AG20443 (cell line): ENCODE measurements around the gene LRRC4C.
"Not testable (repeated sequence)": the region's sequence is repeated elsewhere in the genome, so short reads cannot be mapped to it uniquely, and the experiment has no call there.

ENCODE experiments used
- DNase-seq: peaks from one replicate; pipeline ENCODE4 v3.0.0; 2012; ENCODE audit warnings: low spot score, mixed read lengths

Gene LRRC4C

GRCh38 chr11:41116970-41117369 is 342.5 kb downstream of the LRRC4C start:
- DNase-seq, result no peak

DNA sequence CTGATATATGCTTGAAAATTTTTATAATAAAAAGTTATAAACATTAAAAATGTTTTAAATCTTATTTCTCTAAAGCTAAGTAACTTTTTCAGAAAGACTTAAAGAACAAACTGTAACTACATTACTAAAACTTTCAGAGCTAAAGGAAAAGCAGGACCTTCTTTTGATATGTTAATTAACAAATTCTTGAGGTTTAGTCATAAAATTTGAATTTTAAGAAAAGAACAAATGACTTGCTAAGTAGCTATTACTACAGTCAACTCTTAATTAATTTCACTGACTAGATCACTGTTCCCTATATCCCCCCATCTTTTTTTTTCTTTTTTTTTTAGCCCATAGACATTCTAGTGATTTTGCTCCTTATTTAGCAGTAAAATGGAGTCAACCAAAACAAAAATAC is 344.4 kb downstream of the LRRC4C start:
- DNase-seq, result no peak

DNA sequence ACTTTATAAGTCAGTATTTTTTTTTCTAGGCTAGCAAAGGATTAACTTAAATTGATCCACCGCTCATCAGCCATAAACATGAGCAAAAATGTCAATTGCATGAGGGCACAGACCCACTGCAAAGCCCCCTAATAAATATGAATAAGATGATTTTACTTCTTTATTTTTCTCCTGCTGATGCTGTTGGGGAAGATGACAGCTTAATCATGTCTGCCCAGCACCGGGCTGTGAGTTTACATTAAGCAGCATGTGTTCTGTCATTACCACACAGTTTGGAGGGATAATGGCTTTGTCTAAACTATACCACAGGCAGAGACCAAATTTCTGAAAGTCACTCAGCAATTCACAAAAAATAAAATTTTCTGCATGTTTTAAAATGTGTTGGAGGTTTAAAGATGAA is 346.3 kb downstream of the LRRC4C start:
- DNase-seq, result no peak

DNA sequence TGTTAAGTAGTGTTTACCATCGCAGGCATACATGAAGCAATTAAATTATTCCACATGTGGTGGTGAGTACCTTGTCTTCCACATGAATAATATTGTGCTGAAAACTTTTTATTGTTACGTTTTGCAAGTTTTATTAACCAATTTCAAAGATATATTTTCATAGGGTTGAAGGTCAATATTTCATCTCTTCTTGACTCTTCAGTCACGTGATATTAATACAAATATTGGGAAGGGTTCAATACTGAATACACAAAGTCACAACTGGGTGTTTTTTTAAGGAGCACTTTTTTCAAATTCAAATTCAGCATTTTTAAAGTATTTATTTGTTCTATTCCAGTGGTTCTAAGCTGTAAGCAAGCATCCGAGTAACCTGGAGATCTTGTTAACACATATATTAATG is 348.9 kb downstream of the LRRC4C start:
- no peak for DNase-seq

GRCh38 chr11:41102471-41102870 is 357.0 kb downstream of the LRRC4C start:
- no peak for DNase-seq

DNA sequence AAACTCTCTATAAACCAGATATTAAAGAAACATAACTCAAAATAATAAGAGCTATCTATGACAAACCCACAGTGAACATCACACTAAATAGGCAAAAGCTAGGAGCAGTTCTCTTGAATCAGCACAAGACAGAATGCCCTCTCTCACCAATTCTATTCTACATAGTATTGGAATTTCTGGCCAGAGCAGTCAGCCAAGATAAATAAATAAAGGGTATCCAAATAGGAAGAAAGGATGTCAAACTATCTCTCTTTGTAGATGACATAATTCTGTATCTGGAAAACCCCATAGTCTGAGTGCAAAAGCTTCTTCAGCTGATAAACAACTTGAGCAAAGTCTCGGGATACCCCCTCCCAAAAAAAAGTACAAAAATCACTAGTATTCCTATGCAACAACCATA is 359.8 kb downstream of the LRRC4C start:
- no peak for DNase-seq

GRCh38 chr11:41085123-41085522 is 374.3 kb downstream of the LRRC4C start:
- no peak for DNase-seq

DNA sequence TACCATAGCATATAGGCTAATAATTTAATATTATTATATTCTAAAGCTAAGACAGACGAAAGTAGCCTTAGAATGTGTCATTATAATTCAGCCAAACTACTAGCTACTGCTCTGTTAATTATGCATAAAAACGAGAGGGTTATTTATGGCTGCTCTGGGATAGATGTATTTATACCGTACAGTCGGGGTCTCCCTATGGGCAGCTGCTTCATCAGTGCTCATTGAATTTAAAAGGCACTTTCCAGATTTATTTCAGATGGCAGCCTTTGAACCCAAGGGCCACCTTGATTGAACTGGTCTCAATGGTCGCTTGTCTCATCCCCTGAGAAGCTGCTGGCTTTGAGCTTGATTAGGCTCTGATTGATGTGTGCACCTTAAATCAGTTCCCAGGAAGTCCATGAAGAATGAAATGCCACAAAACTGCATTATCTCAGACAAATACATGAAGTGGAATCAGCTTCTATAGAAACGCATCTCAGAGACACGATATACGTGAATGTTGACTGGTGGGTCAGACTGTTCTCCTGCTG is 377.6 kb downstream of the LRRC4C start:
- no peak for DNase-seq

DNA sequence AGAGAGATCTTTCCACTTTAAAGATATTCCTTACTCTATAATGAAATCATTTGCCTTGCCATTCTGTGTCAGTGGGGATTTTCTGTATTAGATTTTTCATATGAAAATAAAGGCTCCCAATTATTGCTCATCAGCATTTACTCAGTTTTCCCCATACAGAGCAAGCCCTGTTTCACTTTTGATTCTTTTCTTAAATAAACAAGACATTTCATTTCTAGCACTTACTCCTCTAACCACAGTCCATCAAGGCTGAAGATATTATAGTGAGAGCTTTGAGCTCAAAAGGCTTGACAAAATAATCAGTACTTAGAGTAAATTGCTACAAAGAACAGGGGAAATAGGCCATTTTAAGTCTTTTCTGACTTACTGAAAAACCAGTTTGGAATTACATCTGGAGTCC is 385.1 kb downstream of the LRRC4C start:
- DNase-seq, result no peak

DNA sequence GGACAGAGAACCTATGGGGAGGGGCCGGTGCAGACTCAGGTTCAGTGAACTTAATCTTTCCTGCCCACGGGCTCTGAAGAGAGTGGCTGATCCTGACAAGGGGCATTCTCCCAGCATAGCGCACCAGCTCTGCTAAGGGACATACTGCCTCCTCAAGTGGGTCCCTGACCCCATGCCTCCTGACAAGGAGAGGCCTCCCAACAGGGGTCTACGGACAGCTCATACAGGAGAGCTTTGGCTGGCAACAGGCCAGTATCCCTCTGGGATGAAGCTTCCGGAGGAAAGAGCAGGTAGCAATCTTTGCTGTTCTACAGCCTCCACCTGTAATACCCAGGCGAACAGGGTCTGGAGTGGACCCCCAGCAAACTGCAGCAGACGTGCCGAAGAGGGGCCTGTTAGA is 394.0 kb downstream of the LRRC4C start:
- DNase-seq, result no peak

DNA sequence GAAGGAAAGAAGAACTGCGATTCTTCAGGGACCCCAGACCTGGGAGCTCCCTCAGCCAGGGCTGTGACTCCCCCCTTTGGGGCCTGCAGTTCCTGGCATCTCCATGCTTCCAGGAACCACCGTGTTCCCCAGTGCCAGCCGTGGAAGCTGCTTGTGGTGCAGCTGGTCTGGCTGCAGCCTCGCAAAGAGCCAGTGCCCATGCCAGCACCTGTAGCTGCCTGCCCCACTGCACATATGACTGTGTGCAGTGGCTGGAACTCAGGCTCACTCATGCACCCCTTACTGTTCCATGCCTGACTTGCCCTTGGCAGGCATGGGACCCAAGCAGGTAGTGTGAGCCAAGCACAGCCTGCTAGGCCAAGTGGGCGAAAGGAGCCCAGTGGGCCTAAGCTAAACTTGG is 401.3 kb downstream of the LRRC4C start:
- DNase-seq, result no peak

- DNase-seq, result no peak
Measured at GRCh38 chr11:41056892-41057569, 402.4 kb downstream of the LRRC4C start.

- DNase-seq, result no peak
Measured at GRCh38 chr11:41053894-41054293, 405.6 kb downstream of the LRRC4C start.

DNA sequence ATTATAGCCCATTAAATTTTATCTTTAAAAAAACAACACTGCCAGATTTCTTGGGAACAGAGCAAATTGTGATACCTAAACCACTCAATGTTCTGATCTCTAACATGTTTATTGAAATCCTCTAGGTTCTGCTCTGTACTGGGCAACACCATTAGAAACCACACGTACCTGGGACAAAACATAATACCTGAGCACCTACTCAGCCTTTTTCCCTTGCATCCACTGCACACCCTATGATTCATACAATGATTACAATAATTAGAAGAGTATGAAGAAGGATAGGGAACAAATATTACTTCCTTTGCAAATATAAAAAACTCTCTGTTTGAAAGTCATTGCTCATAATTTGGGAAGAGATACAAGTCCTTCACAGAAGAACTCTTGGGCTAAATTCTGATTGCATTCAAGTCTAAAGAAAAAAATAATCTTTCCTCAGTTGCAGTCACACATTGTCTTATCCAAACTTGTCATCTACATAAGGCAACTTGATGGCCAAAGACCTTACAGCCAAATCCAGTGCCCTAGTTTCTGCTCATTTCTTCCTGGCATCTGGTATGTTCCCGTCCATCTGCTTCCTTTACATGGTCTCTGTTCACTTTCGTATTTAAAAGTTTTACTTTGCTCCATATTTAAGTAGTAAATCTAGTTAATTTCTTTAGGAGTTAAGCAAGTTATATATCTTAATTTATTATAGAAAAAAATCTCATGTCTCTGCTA is 407.4 kb downstream of the LRRC4C start:
- DNase-seq, result no peak

DNA sequence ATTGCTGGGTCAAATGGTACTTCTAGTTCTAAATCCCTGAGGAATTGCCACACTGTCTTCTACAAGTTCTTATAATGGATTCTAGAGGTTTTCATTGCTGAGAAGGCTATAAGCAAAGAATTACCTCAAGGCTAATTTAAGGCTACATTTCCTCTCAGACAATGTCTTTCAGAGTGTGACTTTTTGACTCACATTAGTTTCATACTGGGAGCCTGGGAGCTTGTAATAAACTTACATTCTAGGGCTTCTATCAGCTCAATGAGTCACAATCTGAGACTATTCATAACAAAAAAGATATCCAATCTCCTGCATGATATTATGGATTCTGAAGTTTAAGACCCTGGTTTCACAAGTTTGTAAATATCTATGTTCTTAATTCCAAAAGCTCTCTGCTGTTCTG is 408.7 kb downstream of the LRRC4C start:
- no peak for DNase-seq

GRCh38 chr11:41047229-41047628 is 412.2 kb downstream of the LRRC4C start:
- DNase-seq, result no peak

DNA sequence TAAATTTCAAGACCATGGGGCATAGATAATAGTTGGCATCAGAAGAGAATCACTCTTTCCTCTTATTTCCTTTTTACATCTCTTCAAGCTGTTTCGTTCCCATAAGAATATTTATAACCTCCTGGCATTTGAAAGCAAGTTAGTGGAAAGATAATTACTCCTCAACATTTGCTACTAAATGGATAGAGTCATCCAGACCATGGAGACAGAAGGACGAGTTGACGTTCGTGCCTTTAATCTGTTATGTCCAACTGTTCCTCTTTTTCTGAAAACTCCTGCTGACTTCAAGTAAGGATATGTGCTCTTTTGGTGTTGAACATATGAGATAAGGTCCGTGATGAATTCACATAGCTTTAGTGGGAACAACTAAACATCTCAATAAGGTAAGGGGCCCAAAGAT is 414.2 kb downstream of the LRRC4C start:
- no peak for DNase-seq

DNA sequence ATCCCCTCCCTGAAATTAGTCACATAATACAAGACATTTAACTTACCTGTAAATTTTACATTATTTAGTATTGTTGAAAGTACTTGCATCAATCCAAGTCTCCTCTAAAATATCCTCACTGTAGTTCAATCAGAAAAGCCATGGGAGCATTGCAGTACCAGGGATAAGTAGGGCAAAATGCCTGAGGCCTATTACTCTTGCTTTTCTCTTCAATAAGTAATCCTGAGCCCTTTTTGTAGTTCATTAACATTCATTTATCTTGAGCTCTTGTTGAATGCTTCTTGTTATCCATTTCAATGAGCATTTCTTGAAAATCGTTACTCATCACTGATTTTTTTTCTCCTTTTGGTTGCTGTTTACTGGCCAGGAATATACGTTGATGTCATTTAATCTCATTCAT is 414.7 kb downstream of the LRRC4C start:
- no peak for DNase-seq

- DNase-seq, result no peak
Measured at GRCh38 chr11:41042688-41043087, 416.8 kb downstream of the LRRC4C start.

DNA sequence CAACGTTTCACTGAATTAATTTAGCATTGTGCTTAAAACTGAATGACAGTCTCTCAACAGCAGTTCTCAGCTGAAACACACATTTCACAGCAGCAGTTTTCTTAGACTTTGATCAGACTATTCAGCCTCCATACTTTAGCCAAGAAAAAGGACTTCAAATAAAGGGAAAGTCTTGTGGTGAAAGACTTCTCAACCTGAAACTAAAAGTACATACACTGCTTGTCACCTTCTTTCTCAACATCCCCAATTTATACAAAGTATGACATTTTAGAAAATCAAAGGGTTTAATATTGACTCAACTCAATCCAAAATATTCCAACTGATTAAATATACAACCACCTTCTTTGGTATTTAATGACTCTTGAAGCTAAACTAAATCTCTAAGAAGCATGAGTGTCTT is 419.0 kb downstream of the LRRC4C start:
- DNase-seq, result no peak

DNA sequence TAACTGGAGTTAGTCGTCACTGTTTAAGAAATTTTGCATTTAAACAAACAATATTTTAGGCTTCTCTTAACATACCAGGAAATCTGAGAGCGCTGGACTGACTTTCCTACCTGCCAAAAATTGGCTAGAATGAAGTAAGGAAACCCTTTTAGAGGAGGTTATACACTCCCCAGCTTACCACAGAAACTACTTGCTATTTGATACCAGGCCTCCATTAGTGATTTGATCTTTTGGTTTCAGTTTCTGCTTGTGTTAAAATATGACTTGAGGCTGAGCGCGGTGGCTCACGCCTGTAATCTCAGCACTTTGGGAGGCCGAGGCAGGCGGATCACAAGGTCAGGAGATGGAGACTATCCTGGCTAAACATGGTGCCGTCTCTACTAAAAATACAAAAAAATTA is 419.9 kb downstream of the LRRC4C start:
- no peak for DNase-seq

- no peak for DNase-seq
Measured at GRCh38 chr11:41031551-41032060, 427.8 kb downstream of the LRRC4C start.

GRCh38 chr11:41020259-41020658 is 439.2 kb downstream of the LRRC4C start:
- no peak for DNase-seq

GRCh38 chr11:41019666-41020065 is 439.8 kb downstream of the LRRC4C start:
- not testable (repeated sequence) for DNase-seq
